HEK293 (cell line): Measurements from ENCODE around the gene ZAP70.

Source experiments
- CTCF ChIA-PET: fragments of 350-600 bp; formaldehyde crosslinking; extraction: SDS; loops from one replicate; lab custom pipeline; 2021; ENCODE audit warnings: antibody characterized with exemption; lab: Yijun Ruan, JAX
- POLR2A ChIA-PET: fragments of 300-600 bp; formaldehyde crosslinking; extraction: SDS; loops from one replicate; lab custom pipeline; 2020; ENCODE audit warnings: antibody characterized with exemption, inconsistent platforms; lab: Yijun Ruan, JAX
- H3K27ac ChIP-seq: fragments of 200-500 bp; sonication (Bioruptor generic); 2 replicates; pipeline ENCODE4 v1.5.1; 2014; ENCODE audit warnings: low read depth, low read length, control low read depth, inconsistent platforms; ENCODE audit errors: extremely low read depth
- H3K36me3 ChIP-seq, 2 experiments: fragments of 200-500 bp in 1 of 2; sonication (Bioruptor generic) in 1 of 2; 1 replicate in 1 of 2; 2 replicates in 1 of 2; pipeline ENCODE4 v1.5.1; 2014 to 2017; ENCODE audit warnings: inconsistent platforms in 2 of 2, low read length in 2 of 2; ENCODE audit not compliant: control insufficient read depth in 2 of 2, insufficient read depth in 1 of 2
- H3K4me1 ChIP-seq: fragments of 200-500 bp; sonication (Bioruptor generic); 2 replicates; pipeline ENCODE4 v1.5.1; 2014; ENCODE audit warnings: mild to moderate bottlenecking, low read length, inconsistent platforms; ENCODE audit not compliant: control insufficient read depth, insufficient read depth
- H3K4me3 ChIP-seq: 2 replicates; pipeline ENCODE4 v1.5.1; 2011; ENCODE audit warnings: low read depth, mild to moderate bottlenecking, control low read depth, low read length, moderate library complexity
- H3K9me3 ChIP-seq: fragments of 200-500 bp; sonication (Bioruptor generic); 2 replicates; pipeline ENCODE4 v1.5.1; 2014; ENCODE audit warnings: low read depth, low read length, inconsistent platforms; ENCODE audit not compliant: control insufficient read depth, insufficient read depth
- GLIS1 ChIP-seq: fragments of 450-650 bp; formaldehyde crosslinking; IDR thresholded peaks from 2 replicates; pipeline ENCODE4 v1.5.1; 2016; ENCODE audit warnings: missing biosample characterization, missing genetic modification characterization
- HIC1 ChIP-seq: fragments of 450-650 bp; formaldehyde crosslinking; IDR thresholded peaks from 2 replicates; pipeline ENCODE4 v1.5.1; 2016; ENCODE audit warnings: missing biosample characterization, missing genetic modification characterization
- IKZF3 ChIP-seq: fragments of 450-650 bp; IDR thresholded peaks from 2 replicates; pipeline ENCODE4 v1.5.0; 2018; ENCODE audit warnings: missing biosample characterization, mild to moderate bottlenecking, missing genetic modification characterization, moderate library complexity
- KLF16 ChIP-seq: fragments of 450-650 bp; formaldehyde crosslinking; IDR thresholded peaks from 2 replicates; pipeline ENCODE4 v1.5.1; 2017; ENCODE audit warnings: missing biosample characterization, missing genetic modification characterization
- KLF8 ChIP-seq: fragments of 450-650 bp; formaldehyde crosslinking; IDR thresholded peaks from 2 replicates; pipeline ENCODE4 v1.5.1; 2016; ENCODE audit warnings: missing biosample characterization, missing genetic modification characterization
- MYNN ChIP-seq: fragments of 450-650 bp; formaldehyde crosslinking; IDR thresholded peaks from 2 replicates; pipeline ENCODE4 v1.5.1; 2016; ENCODE audit warnings: missing biosample characterization, missing genetic modification characterization, borderline replicate concordance
- MZF1 ChIP-seq: fragments of 450-650 bp; formaldehyde crosslinking; IDR thresholded peaks from 2 replicates; pipeline ENCODE4 v1.5.1; 2017; ENCODE audit warnings: missing biosample characterization, missing genetic modification characterization, borderline replicate concordance
- OSR2 ChIP-seq: fragments of 450-650 bp; formaldehyde crosslinking; IDR thresholded peaks from 2 replicates; pipeline ENCODE4 v1.5.1; 2016; ENCODE audit warnings: missing biosample characterization, missing genetic modification characterization
- PRDM1 ChIP-seq: fragments of 450-650 bp; formaldehyde crosslinking; IDR thresholded peaks from 2 replicates; pipeline ENCODE4; 2016; ENCODE audit warnings: missing biosample characterization, missing genetic modification characterization
- ZBTB48 ChIP-seq: fragments of 450-650 bp; formaldehyde crosslinking; IDR thresholded peaks from 2 replicates; pipeline ENCODE4 v1.5.1; 2016; ENCODE audit warnings: missing biosample characterization, missing genetic modification characterization
- ZBTB7A ChIP-seq: fragments of 450-650 bp; formaldehyde crosslinking; IDR thresholded peaks from 2 replicates; pipeline ENCODE4 v1.5.1; 2016; ENCODE audit warnings: low read depth, missing biosample characterization, missing genetic modification characterization
- ZEB2 ChIP-seq: fragments of 450-650 bp; formaldehyde crosslinking; IDR thresholded peaks from 2 replicates; pipeline ENCODE4 v1.5.1; 2016; ENCODE audit warnings: missing biosample characterization, missing genetic modification characterization
- ZNF19 ChIP-seq: fragments of 450-650 bp; formaldehyde crosslinking; IDR thresholded peaks from 2 replicates; pipeline ENCODE4; 2016; ENCODE audit warnings: missing biosample characterization, missing genetic modification characterization, low read depth
- ZNF214 ChIP-seq: fragments of 450-650 bp; formaldehyde crosslinking; IDR thresholded peaks from 2 replicates; pipeline ENCODE4 v1.5.1; 2017; ENCODE audit warnings: missing biosample characterization, mild to moderate bottlenecking, missing genetic modification characterization, borderline replicate concordance
- ZNF24 ChIP-seq: fragments of 450-650 bp; formaldehyde crosslinking; IDR thresholded peaks from 2 replicates; pipeline ENCODE4 v1.5.1; 2016; ENCODE audit warnings: missing biosample characterization, missing genetic modification characterization
- ZNF335 ChIP-seq: fragments of 450-650 bp; formaldehyde crosslinking; conservative IDR thresholded peaks from 2 replicates; pipeline ENCODE4 v1.5.1; 2016; ENCODE audit warnings: missing biosample characterization, missing genetic modification characterization
- ZNF354C ChIP-seq: fragments of 450-650 bp; formaldehyde crosslinking; IDR thresholded peaks from 2 replicates; pipeline ENCODE4 v1.5.1; 2016; ENCODE audit warnings: missing biosample characterization, missing genetic modification characterization, low read depth, borderline replicate concordance
- ZNF660 ChIP-seq: fragments of 450-650 bp; IDR thresholded peaks from 2 replicates; pipeline ENCODE4 v1.5.1; 2018; ENCODE audit warnings: missing biosample characterization, mild to moderate bottlenecking, missing genetic modification characterization
- ZNF843 ChIP-seq: fragments of 450-650 bp; formaldehyde crosslinking; IDR thresholded peaks from 2 replicates; pipeline ENCODE4 v1.5.1; 2016; ENCODE audit warnings: missing biosample characterization, missing genetic modification characterization
- ZSCAN4 ChIP-seq: fragments of 450-650 bp; formaldehyde crosslinking; IDR thresholded peaks from 2 replicates; pipeline ENCODE4 v1.5.1; 2017; ENCODE audit warnings: missing biosample characterization, missing genetic modification characterization
- TF ChIP-seq, protein P1 (sequence below): fragments of 450-650 bp; formaldehyde crosslinking; IDR thresholded peaks from 2 replicates; pipeline ENCODE4 v1.5.1; 2016; ENCODE audit warnings: missing biosample characterization, missing genetic modification characterization
- TF ChIP-seq, protein P2 (sequence below): fragments of 450-650 bp; formaldehyde crosslinking; IDR thresholded peaks from 2 replicates; pipeline ENCODE4 v1.5.1; 2016; ENCODE audit warnings: missing biosample characterization, missing genetic modification characterization

Gene ZAP70

GRCh38 chr2:97713296-97714083, at the start of gene ZAP70:
ZAP70 (plus strand) TSS chr2:97713576; CDS start chr2:97724037, 10,461 bp downstream.
- no peak within 1 kb of the TSS for H3K4me3 ChIP-seq
- POLR2A ChIA-PET: no interaction called here
- H3K36me3 ChIP-seq: no peaks in the 10 kb centered on the region
- CTCF ChIA-PET: interaction anchor here (0.5 to 1.0 kb wide), 2 partner anchors 26 to 556 kb away, joined by 3 to 4 read pairs; no protein-coding TSS in a partner anchor
- no peaks in the 10 kb centered on the region for H3K9me3 ChIP-seq
- TF ChIP-seq, protein P1, sequence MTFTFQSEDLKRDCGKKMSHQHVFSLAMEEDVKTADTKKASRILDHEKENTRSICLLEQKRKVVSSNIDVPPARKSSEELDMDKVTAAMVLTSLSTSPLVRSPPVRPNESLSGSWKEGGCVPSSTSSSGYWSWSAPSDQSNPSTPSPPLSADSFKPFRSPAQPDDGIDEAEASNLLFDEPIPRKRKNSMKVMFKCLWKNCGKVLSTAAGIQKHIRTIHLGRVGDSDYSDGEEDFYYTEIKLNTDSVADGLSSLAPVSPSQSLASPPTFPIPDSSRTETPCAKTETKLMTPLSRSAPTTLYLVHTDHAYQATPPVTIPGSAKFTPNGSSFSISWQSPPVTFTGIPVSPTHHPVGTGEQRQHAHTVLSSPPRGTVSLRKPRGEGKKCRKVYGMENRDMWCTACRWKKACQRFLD (tag by site-specific recombination): no peak
- no peak for TF ChIP-seq MYNN (tag by site-specific recombination)
- TF ChIP-seq, all 188 proteins: peak for 0
- no peak within 1 kb of the TSS for H3K27ac ChIP-seq
- H3K4me1 ChIP-seq: no peaks in the 10 kb centered on the region

GRCh38 chr2:97663626-97663961, 49.8 kb upstream of the ZAP70 start:
- ChIA-PET POLR2A (interaction anchor here (1.4 to 7.6 kb wide), 5 partner anchors 15 to 74 kb away, joined by 3 to 183 read pairs (median 5); partner anchors contain the start of genes ANKRD36B and COX5B), CTCF (interaction anchor here (0.9 to 3.8 kb wide), 6 partner anchors 10 to 73 kb away, joined by 4 to 35 read pairs (median 6); no protein-coding TSS in a partner anchor)
- peak overlapping the region; percentile 65 for H3K4me3 ChIP-seq
- 0 out of 2 replicates have a peak, but pooled peaks cover 2% of the 10 kb centered on the region for H3K4me1 ChIP-seq
- TF ChIP-seq HIC1 (tag by site-specific recombination): no peak
- H3K9me3 ChIP-seq: no peaks in the 10 kb centered on the region
- peak overlapping the region; percentile 95 for H3K27ac ChIP-seq
- peaks cover 0 to 26% of the 10 kb centered on the region in 2 experiments; a peak in 2 of 3 replicates for H3K36me3 ChIP-seq

DNA sequence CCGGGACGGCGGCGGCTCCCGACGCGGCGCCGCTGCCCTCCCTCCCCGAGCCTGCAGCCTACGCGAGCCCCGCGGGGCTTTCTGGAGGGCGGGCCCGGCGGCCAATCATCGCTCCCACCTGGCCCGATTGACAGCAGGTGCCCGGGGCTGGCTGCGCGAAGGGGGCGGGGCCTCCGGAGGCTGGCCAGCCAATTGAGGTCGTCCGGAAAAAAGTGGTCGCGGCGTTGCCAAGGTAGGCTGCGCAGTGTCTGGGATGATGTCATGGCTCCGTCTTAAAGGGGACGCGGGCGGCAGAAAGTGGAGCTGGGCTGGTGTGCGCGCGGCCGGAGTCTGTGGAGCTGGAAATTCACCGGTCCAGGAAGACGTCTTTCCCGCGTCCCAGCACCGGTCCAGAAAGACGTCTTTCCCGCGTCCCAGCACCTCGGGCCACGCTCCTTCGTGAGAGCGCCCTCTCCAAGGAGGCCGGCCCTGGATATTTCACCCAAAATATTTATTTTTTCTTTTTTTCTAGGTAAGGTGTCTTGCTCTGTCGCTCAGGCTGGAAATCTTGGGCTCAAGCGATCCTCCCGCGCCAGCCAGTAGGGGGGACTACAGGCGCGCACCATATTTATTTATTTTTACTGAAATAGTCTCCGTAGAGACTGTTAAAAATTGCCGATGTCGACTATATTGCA, 49.3 kb upstream of the ZAP70 start, which contains the start of gene ACTR1B:
Gene ACTR1B (minus strand): TSS at position 83 of the 674 bp plus-strand sequence. CDS start 154 bp downstream, outside the sequence.
- Histone ChIP-seq H3K4me3 (peak within 1 kb of the TSS; percentile 69), H3K36me3 (peaks cover 0 to 21% of the 10 kb centered on the region in 2 experiments; a peak in 2 of 3 replicates), H3K27ac (peak within 1 kb of the TSS; percentile 95), H3K4me1 (0 out of 2 replicates have a peak, but pooled peaks cover 2% of the 10 kb centered on the region), H3K9me3 (no peaks in the 10 kb centered on the region)
- CTCF ChIA-PET: interaction anchor here (0.9 to 3.8 kb wide), 6 partner anchors 9 to 73 kb away, joined by 4 to 35 read pairs (median 6); no protein-coding TSS in a partner anchor
- POLR2A ChIA-PET: interaction anchor here (1.1 to 7.6 kb wide), 7 partner anchors 9 to 74 kb away, joined by 3 to 183 read pairs (median 5); partner anchors contain the start of genes ANKRD36B and COX5B
- no peak for TF ChIP-seq ZSCAN4 (tag by site-specific recombination)
- TF ChIP-seq KLF8 (tag by site-specific recombination): peak; percentile 64; the same call in 1 of the 2 replicates
- TF ChIP-seq MZF1: no peak
- TF ChIP-seq ZBTB48 (tag by site-specific recombination): no peak
- TF ChIP-seq IKZF3 (tag by site-specific recombination): peak; percentile 89
- 0 out of 2 replicates have a peak, but pooled peaks have one; percentile 17 for TF ChIP-seq GLIS1 (tag by site-specific recombination)
- TF ChIP-seq PRDM1: 0 out of 2 replicates have a peak, but pooled peaks have one; percentile 6
- 0 out of 2 replicates have a peak, but pooled peaks have one; percentile 22 for TF ChIP-seq ZNF843 (tag by site-specific recombination)
- no peak for TF ChIP-seq ZNF19 (tag by site-specific recombination)
- TF ChIP-seq ZNF24 (tag by site-specific recombination): peak; percentile 56; the same call in 1 of the 2 replicates
- peak; percentile 76 for TF ChIP-seq ZEB2 (tag by site-specific recombination)
- no peak for TF ChIP-seq ZNF354C (tag by site-specific recombination)
- TF ChIP-seq ZNF214 (tag by site-specific recombination): no peak
- peak; percentile 60; the same call in 1 of the 2 replicates for TF ChIP-seq ZNF660
- TF ChIP-seq, protein P2, sequence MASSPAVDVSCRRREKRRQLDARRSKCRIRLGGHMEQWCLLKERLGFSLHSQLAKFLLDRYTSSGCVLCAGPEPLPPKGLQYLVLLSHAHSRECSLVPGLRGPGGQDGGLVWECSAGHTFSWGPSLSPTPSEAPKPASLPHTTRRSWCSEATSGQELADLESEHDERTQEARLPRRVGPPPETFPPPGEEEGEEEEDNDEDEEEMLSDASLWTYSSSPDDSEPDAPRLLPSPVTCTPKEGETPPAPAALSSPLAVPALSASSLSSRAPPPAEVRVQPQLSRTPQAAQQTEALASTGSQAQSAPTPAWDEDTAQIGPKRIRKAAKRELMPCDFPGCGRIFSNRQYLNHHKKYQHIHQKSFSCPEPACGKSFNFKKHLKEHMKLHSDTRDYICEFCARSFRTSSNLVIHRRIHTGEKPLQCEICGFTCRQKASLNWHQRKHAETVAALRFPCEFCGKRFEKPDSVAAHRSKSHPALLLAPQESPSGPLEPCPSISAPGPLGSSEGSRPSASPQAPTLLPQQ (tag by site-specific recombination): peak; percentile 98
- peak; percentile 70 for TF ChIP-seq ZNF335
- no peak for TF ChIP-seq OSR2 (tag by site-specific recombination)
- TF ChIP-seq ZBTB7A (tag by site-specific recombination): no peak
- TF ChIP-seq KLF16 (tag by site-specific recombination): no peak
